Progenitor cell of endocrine pancreas (in vitro differentiated cells): ENCODE results near the gene RIPOR1. TPM values are rescaled to one million over a fixed set of nuclear protein-coding genes. Genes with fewer than 3 reads are reported as not detected.

ENCODE experiments used
- DNase-seq: peaks from one replicate; pipeline ENCODE4 v3.0.0; 2021; ENCODE audit warnings: low spot score; ENCODE audit not compliant: unreplicated experiment
- H3K27ac Mint-ChIP-seq: 2 replicates; pipeline ENCODE4 v1.8.0; 2021; ENCODE audit warnings: mild to moderate bottlenecking, moderate library complexity, mixed read lengths
- H3K27me3 Mint-ChIP-seq: 2 replicates; pipeline ENCODE4 v1.8.0; 2021; ENCODE audit warnings: mixed read lengths
- H3K36me3 Mint-ChIP-seq: 2 replicates; pipeline ENCODE4 v1.8.0; 2022; ENCODE audit warnings: mixed read lengths; ENCODE audit not compliant: insufficient read depth
- H3K4me1 Mint-ChIP-seq: 2 replicates; pipeline ENCODE4 v1.8.0; 2021; ENCODE audit warnings: low read depth, mixed read lengths
- H3K4me3 Mint-ChIP-seq: 2 replicates; pipeline ENCODE4 v1.8.0; 2021; ENCODE audit warnings: low read depth, mild to moderate bottlenecking, moderate library complexity, mixed read lengths
- H3K9me3 Mint-ChIP-seq: 2 replicates; pipeline ENCODE4 v1.8.0; 2021; ENCODE audit warnings: low read depth, mixed read lengths
- long read RNA-seq: library from polyadenylated mRNA; unstranded; transcript quantifications from one replicate; pipeline ENCODE4 v2.0.0, GENCODE V29; 2020
- total RNA-seq: library from RNA; stranded (reverse); gene quantifications from 2 replicates; pipeline ENCODE4 v1.2.1, GENCODE V29; 2021
- TF ChIP-seq, protein P1 (sequence below): fragments of 200-600 bp; sonication (generic); IDR thresholded peaks from one replicate; pipeline ENCODE4 v1.5.0; 2021; ENCODE audit warnings: antibody characterized with exemption, mild to moderate bottlenecking; ENCODE audit not compliant: unreplicated experiment

The RIPOR1 gene, protein sequence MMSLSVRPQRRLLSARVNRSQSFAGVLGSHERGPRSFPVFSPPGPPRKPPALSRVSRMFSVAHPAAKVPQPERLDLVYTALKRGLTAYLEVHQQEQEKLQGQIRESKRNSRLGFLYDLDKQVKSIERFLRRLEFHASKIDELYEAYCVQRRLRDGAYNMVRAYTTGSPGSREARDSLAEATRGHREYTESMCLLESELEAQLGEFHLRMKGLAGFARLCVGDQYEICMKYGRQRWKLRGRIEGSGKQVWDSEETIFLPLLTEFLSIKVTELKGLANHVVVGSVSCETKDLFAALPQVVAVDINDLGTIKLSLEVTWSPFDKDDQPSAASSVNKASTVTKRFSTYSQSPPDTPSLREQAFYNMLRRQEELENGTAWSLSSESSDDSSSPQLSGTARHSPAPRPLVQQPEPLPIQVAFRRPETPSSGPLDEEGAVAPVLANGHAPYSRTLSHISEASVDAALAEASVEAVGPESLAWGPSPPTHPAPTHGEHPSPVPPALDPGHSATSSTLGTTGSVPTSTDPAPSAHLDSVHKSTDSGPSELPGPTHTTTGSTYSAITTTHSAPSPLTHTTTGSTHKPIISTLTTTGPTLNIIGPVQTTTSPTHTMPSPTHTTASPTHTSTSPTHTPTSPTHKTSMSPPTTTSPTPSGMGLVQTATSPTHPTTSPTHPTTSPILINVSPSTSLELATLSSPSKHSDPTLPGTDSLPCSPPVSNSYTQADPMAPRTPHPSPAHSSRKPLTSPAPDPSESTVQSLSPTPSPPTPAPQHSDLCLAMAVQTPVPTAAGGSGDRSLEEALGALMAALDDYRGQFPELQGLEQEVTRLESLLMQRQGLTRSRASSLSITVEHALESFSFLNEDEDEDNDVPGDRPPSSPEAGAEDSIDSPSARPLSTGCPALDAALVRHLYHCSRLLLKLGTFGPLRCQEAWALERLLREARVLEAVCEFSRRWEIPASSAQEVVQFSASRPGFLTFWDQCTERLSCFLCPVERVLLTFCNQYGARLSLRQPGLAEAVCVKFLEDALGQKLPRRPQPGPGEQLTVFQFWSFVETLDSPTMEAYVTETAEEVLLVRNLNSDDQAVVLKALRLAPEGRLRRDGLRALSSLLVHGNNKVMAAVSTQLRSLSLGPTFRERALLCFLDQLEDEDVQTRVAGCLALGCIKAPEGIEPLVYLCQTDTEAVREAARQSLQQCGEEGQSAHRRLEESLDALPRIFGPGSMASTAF
- total RNA-seq = 72.7 and 78.8 TPM in 2 replicates
- long read RNA-seq, partial matches to known transcripts = 1 of 1 reads
- long read RNA-seq, other reads (novel, unspliced or antisense) = 0 of 1 reads

DNA sequence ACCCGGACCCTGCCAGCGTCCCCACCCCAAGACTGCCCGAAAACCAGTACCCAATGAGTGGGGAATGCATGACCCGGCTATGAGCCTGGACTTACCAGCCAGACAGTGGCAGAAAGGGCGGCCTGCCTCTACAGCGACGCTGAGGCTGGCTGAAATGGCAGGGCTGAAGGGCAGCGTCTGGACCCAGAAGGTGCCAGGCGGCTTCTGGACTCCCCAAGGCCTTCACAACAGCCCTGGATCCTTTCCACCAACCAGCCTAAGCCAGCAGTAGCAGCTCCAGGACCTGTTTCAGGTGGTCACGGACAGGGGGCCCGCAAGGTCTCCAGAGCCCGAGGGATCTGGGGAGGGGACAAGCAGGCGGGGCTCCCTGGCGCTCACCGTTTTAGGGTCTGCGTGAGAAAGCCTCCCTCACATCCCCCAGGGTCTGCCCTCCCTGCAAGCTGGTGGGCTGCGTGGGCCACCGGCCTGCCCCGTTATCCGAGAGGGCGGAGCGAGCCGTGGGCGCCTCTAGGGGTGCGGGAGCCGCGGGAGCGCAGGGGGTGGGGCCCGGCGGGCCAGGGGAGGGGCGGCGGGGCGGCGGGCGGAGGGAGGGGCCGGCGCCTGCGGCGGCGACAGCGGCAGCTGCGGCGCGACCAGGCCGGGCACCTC lies at the start of gene RIPOR1:
RIPOR1 (plus strand) TSS at position 608 of the 648 bp plus-strand sequence. CDS start 9,618 bp downstream, outside the sequence.
- peak within 1 kb of the TSS; percentile 93 for H3K27ac Mint-ChIP-seq
- TF ChIP-seq, protein P1, sequence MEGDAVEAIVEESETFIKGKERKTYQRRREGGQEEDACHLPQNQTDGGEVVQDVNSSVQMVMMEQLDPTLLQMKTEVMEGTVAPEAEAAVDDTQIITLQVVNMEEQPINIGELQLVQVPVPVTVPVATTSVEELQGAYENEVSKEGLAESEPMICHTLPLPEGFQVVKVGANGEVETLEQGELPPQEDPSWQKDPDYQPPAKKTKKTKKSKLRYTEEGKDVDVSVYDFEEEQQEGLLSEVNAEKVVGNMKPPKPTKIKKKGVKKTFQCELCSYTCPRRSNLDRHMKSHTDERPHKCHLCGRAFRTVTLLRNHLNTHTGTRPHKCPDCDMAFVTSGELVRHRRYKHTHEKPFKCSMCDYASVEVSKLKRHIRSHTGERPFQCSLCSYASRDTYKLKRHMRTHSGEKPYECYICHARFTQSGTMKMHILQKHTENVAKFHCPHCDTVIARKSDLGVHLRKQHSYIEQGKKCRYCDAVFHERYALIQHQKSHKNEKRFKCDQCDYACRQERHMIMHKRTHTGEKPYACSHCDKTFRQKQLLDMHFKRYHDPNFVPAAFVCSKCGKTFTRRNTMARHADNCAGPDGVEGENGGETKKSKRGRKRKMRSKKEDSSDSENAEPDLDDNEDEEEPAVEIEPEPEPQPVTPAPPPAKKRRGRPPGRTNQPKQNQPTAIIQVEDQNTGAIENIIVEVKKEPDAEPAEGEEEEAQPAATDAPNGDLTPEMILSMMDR = no peak
- peaks cover 27% of the 10 kb centered on the region for H3K27me3 Mint-ChIP-seq
- DNase-seq = peak; percentile 47
- H3K36me3 Mint-ChIP-seq = no peaks in the 10 kb centered on the region
- H3K9me3 Mint-ChIP-seq = no peaks in the 10 kb centered on the region
- peaks cover 17% of the 10 kb centered on the region for H3K4me1 Mint-ChIP-seq
- peak within 1 kb of the TSS; percentile 87 for H3K4me3 Mint-ChIP-seq

DNA sequence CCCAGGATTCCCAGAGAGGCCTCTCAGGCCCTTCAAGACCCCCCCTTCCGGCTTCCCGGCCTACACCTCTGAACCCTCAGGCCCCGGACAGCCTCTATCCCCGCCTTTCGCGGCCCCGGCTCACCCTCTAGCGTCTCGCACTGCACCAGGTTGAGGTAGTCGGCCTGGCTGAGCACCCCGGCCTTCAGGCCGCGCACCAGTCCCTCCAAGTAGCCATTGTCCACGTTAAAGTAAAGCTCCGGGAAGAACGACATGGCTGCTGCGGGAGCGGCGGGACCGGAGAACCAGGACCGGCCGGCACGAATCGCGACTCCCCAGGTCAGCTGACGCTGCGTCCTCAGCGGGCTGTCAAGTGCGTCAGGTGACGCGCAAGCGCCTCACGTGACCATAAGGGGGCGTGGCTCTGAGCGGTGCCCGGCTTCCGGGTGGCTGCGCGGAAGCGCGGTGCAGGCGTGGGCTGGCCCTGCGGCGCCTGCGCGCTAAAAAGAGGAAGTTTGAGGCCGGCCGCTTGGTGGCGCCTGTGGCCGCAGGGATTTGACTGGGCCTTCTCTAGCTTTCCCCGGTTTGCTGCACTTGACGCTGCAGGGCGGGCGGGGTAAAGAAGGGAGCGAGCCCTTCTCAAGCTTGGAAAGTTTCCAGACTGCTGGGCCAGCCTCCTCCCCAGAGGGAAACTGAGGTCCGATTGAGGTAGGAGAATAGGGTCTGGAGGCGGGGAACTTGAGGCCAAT lies 47.6 kb upstream of the RIPOR1 start, which contains the start of gene ATP6V0D1:
ATP6V0D1 (minus strand) TSS at position 325 of the 728 bp plus-strand sequence; CDS start at position 254, 71 bp downstream.
- H3K27ac Mint-ChIP-seq = peak within 1 kb of the TSS; percentile 100
- peak within 1 kb of the TSS; percentile 100 for H3K4me3 Mint-ChIP-seq
- H3K27me3 Mint-ChIP-seq = no peaks in the 10 kb centered on the region
- H3K36me3 Mint-ChIP-seq = no peaks in the 10 kb centered on the region
- DNase-seq = peak; percentile 99
- TF ChIP-seq, protein P1 = peak; percentile 95
- H3K9me3 Mint-ChIP-seq = no peaks in the 10 kb centered on the region
- H3K4me1 Mint-ChIP-seq = peaks cover 24% of the 10 kb centered on the region

DNA sequence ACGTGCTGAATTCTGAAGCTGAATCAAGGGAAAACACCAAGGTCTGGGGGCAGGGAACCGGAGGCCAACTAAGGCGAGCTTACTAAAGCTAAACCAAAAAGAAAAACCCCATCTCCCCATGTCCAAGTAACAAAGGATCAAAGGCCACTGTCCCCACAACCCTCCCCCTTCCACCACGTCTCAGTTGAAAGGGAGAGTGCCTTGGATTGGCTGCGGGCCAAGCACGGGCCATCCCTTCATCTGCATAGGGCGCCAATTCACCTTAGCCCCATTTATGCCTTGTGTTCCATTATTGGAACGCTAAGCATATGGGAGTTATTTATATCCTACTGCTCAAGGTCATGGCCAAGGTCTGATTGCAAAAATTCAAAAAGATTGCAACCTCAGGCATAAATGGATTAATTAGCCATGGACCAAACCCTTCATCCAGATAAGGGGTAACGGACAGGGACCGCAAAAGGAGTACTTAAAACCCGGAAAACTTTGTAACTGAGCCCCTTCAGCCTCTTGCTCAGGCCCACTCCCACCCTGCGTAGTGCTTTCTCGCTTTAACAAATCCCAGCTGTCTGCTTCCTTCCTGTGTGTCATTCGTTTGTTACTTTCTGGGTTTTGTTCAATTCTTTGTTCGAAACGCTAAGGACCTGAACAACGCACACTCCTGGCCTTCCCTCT lies 46.9 kb upstream of the RIPOR1 start:
- no peaks in the 10 kb centered on the region for H3K36me3 Mint-ChIP-seq
- DNase-seq = no peak
- peaks cover 24% of the 10 kb centered on the region for H3K4me1 Mint-ChIP-seq
- H3K4me3 Mint-ChIP-seq = peak overlapping the region; percentile 100
- H3K27ac Mint-ChIP-seq = peak overlapping the region; percentile 100
- no peaks in the 10 kb centered on the region for H3K27me3 Mint-ChIP-seq
- TF ChIP-seq, protein P1 = no peak
- H3K9me3 Mint-ChIP-seq = no peaks in the 10 kb centered on the region

DNA sequence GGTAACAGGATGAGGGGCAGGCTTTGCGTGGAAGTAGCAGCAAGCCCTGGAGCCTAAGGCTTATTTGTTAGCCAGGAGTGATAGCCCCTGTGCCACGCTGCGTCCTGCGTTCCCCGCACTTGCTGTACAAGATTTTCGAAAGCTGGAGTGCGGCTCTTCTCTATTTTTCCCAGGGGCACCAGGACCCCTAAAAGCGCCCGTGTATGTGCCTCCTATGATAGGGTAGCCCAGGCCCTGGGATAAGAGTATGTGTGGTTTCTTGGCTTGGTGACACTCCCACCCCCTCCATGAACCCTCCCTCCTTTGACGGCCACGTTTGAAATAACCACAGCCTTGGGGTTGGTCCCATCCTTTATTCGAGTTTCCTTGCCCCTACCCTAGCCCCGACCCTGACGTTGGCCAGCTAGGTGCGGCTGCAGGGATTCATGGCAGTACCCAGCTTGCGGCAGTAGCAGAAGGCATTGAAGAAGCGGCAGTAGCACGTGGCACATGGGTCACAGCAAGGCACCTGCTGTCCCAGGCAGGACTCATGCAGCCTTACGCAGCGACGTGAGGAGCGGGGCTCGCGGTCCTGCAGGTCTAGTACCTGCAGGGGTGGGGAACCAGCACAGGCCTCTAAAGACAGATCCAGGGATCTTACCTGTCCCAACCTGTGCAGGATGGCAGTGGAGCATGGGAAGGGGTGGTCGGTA lies 46.2 kb upstream of the RIPOR1 start:
- Mint-ChIP-seq H3K9me3 (no peaks in the 10 kb centered on the region), H3K4me3 (peak overlapping the region; percentile 100), H3K27me3 (no peaks in the 10 kb centered on the region), H3K4me1 (peaks cover 24% of the 10 kb centered on the region), H3K27ac (peak overlapping the region; percentile 73), H3K36me3 (no peaks in the 10 kb centered on the region)
- TF ChIP-seq, protein P1 = no peak
- no peak for DNase-seq
